HEK293 (cell line): ENCODE data around the gene PPP1R9B.

Experiments used
- CTCF ChIA-PET: fragments of 350-600 bp; formaldehyde crosslinking; extraction: SDS; loops from one replicate; lab custom pipeline; 2021; ENCODE audit warnings: antibody characterized with exemption; lab: Yijun Ruan, JAX
- POLR2A ChIA-PET: fragments of 300-600 bp; formaldehyde crosslinking; extraction: SDS; loops from one replicate; lab custom pipeline; 2020; ENCODE audit warnings: antibody characterized with exemption, inconsistent platforms; lab: Yijun Ruan, JAX
- H3K27ac ChIP-seq: fragments of 200-500 bp; sonication (Bioruptor generic); 2 replicates; pipeline ENCODE4 v1.5.1; 2014; ENCODE audit warnings: low read depth, low read length, control low read depth, inconsistent platforms; ENCODE audit errors: extremely low read depth
- H3K36me3 ChIP-seq, 2 experiments: fragments of 200-500 bp in 1 of 2; sonication (Bioruptor generic) in 1 of 2; 1 replicate in 1 of 2; 2 replicates in 1 of 2; pipeline ENCODE4 v1.5.1; 2014 to 2017; ENCODE audit warnings: inconsistent platforms in 2 of 2, low read length in 2 of 2; ENCODE audit not compliant: control insufficient read depth in 2 of 2, insufficient read depth in 1 of 2
- H3K4me1 ChIP-seq: fragments of 200-500 bp; sonication (Bioruptor generic); 2 replicates; pipeline ENCODE4 v1.5.1; 2014; ENCODE audit warnings: mild to moderate bottlenecking, low read length, inconsistent platforms; ENCODE audit not compliant: control insufficient read depth, insufficient read depth
- H3K4me3 ChIP-seq: 2 replicates; pipeline ENCODE4 v1.5.1; 2011; ENCODE audit warnings: low read depth, mild to moderate bottlenecking, control low read depth, low read length, moderate library complexity
- H3K9me3 ChIP-seq: fragments of 200-500 bp; sonication (Bioruptor generic); 2 replicates; pipeline ENCODE4 v1.5.1; 2014; ENCODE audit warnings: low read depth, low read length, inconsistent platforms; ENCODE audit not compliant: control insufficient read depth, insufficient read depth
- BCL11B ChIP-seq: fragments of 450-650 bp; formaldehyde crosslinking; IDR thresholded peaks from 2 replicates; pipeline ENCODE4 v1.5.1; 2016; ENCODE audit warnings: low read depth, missing biosample characterization, missing genetic modification characterization
- GLIS1 ChIP-seq: fragments of 450-650 bp; formaldehyde crosslinking; IDR thresholded peaks from 2 replicates; pipeline ENCODE4 v1.5.1; 2016; ENCODE audit warnings: missing biosample characterization, missing genetic modification characterization
- KLF7 ChIP-seq: fragments of 450-650 bp; formaldehyde crosslinking; IDR thresholded peaks from 2 replicates; pipeline ENCODE4 v1.5.1; 2016; ENCODE audit warnings: missing biosample characterization, missing genetic modification characterization, borderline replicate concordance
- OSR2 ChIP-seq: fragments of 450-650 bp; formaldehyde crosslinking; IDR thresholded peaks from 2 replicates; pipeline ENCODE4 v1.5.1; 2016; ENCODE audit warnings: missing biosample characterization, missing genetic modification characterization
- PRDM1 ChIP-seq: fragments of 450-650 bp; formaldehyde crosslinking; IDR thresholded peaks from 2 replicates; pipeline ENCODE4; 2016; ENCODE audit warnings: missing biosample characterization, missing genetic modification characterization
- RBAK ChIP-seq: fragments of 450-650 bp; formaldehyde crosslinking; IDR thresholded peaks from 2 replicates; pipeline ENCODE4 v1.5.1; 2016; ENCODE audit warnings: missing biosample characterization, missing genetic modification characterization
- SALL2 ChIP-seq: fragments of 450-650 bp; formaldehyde crosslinking; IDR thresholded peaks from 2 replicates; pipeline ENCODE4 v1.5.0; 2017; ENCODE audit warnings: missing biosample characterization, mild to moderate bottlenecking, missing genetic modification characterization, borderline replicate concordance
- SP2 ChIP-seq: fragments of 450-650 bp; formaldehyde crosslinking; IDR thresholded peaks from 2 replicates; pipeline ENCODE4 v1.5.1; 2016; ENCODE audit warnings: missing biosample characterization, missing genetic modification characterization
- ZBTB1 ChIP-seq: fragments of 450-650 bp; formaldehyde crosslinking; IDR thresholded peaks from 2 replicates; pipeline ENCODE4 v1.5.1; 2016; ENCODE audit warnings: missing biosample characterization, missing genetic modification characterization
- ZFHX2 ChIP-seq: fragments of 450-650 bp; formaldehyde crosslinking; conservative IDR thresholded peaks from 2 replicates; pipeline ENCODE4 v1.5.1; 2016; ENCODE audit warnings: missing biosample characterization, missing genetic modification characterization
- ZNF132 ChIP-seq: fragments of 450-650 bp; formaldehyde crosslinking; IDR thresholded peaks from 2 replicates; pipeline ENCODE4 v1.5.1; 2017; ENCODE audit warnings: missing biosample characterization, missing genetic modification characterization, borderline replicate concordance
- ZNF133 ChIP-seq: fragments of 450-650 bp; formaldehyde crosslinking; IDR thresholded peaks from 2 replicates; pipeline ENCODE4 v1.5.1; 2016; ENCODE audit warnings: missing biosample characterization, missing genetic modification characterization
- ZNF140 ChIP-seq: fragments of 450-650 bp; formaldehyde crosslinking; IDR thresholded peaks from 2 replicates; pipeline ENCODE4 v1.5.1; 2016; ENCODE audit warnings: missing biosample characterization, missing genetic modification characterization
- ZNF324 ChIP-seq: fragments of 450-650 bp; formaldehyde crosslinking; IDR thresholded peaks from 2 replicates; pipeline ENCODE4 v1.5.1; 2016; ENCODE audit warnings: missing biosample characterization, missing genetic modification characterization
- ZNF555 ChIP-seq: fragments of 450-650 bp; formaldehyde crosslinking; conservative IDR thresholded peaks from 2 replicates; pipeline ENCODE4 v1.5.1; 2017; ENCODE audit warnings: missing biosample characterization, mild to moderate bottlenecking, missing genetic modification characterization, inconsistent platforms
- ZNF560 ChIP-seq: fragments of 450-650 bp; formaldehyde crosslinking; IDR thresholded peaks from 2 replicates; pipeline ENCODE4 v1.5.1; 2017; ENCODE audit warnings: missing biosample characterization, missing genetic modification characterization, borderline replicate concordance
- ZNF791 ChIP-seq: fragments of 450-650 bp; formaldehyde crosslinking; IDR thresholded peaks from 2 replicates; pipeline ENCODE4 v1.5.1; 2016; ENCODE audit warnings: missing biosample characterization, missing genetic modification characterization
- ZNF792 ChIP-seq: fragments of 450-650 bp; formaldehyde crosslinking; IDR thresholded peaks from 2 replicates; pipeline ENCODE4 v1.5.1; 2016; ENCODE audit warnings: missing biosample characterization, missing genetic modification characterization
- TF ChIP-seq, protein P1 (sequence below): fragments of 450-650 bp; formaldehyde crosslinking; IDR thresholded peaks from 2 replicates; pipeline ENCODE4 v1.5.1; 2016; ENCODE audit warnings: missing biosample characterization, missing genetic modification characterization
- TF ChIP-seq, protein P2 (sequence below): fragments of 450-650 bp; formaldehyde crosslinking; IDR thresholded peaks from 2 replicates; pipeline ENCODE4 v1.5.1; 2016; ENCODE audit warnings: missing biosample characterization, missing genetic modification characterization
- TF ChIP-seq, protein P3 (sequence below): fragments of 450-650 bp; formaldehyde crosslinking; IDR thresholded peaks from 2 replicates; pipeline ENCODE4 v1.5.1; 2017; ENCODE audit warnings: missing biosample characterization, missing genetic modification characterization
- TF ChIP-seq, protein P4 (sequence below): fragments of 450-650 bp; formaldehyde crosslinking; IDR thresholded peaks from 2 replicates; pipeline ENCODE4 v1.5.1; 2016; ENCODE audit warnings: missing biosample characterization, missing genetic modification characterization
- TF ChIP-seq, protein P5 (sequence below): fragments of 450-650 bp; formaldehyde crosslinking; IDR thresholded peaks from 2 replicates; pipeline ENCODE4 v1.5.1; 2016; ENCODE audit warnings: missing biosample characterization, missing genetic modification characterization
- TF ChIP-seq, protein P6 (sequence below): fragments of 450-650 bp; formaldehyde crosslinking; IDR thresholded peaks from 2 replicates; pipeline ENCODE4 v1.5.1; 2017; ENCODE audit warnings: missing biosample characterization, missing genetic modification characterization

Gene PPP1R9B

DNA sequence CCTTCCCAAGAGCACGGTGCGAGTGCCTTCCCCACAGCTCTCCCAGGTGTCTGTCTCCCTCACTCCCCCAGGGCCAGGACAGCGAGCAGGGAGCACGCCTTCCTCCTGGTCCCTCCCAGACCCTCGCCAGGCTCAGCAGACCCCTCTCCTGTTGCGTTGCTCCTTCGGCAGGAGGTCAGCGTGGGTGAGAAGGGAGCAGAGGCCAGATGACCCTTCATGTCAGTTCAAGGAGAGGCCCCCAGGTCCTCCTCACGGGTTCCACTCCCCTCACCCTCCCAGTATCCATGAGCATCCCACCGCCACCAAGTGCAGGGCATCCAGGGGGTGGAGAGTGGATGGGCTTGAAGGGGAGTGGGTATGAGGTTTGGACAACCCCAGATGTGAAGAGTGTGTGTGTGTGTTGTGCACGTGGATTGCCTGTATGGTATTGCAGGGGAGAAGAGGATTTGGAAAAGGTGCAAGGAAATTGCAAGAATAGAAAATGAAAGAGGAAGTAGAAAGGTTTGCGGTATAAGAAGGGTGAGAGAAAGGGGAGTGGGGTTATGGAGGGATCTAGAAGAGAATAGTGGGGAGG lies 33.0 kb upstream of the PPP1R9B start:
- Histone ChIP-seq H3K4me3 (no peak overlapping the region), H3K36me3 (peaks cover 0 to 32% of the 10 kb centered on the region in 2 experiments; a peak in 1 of 3 replicates), H3K27ac (no peak overlapping the region), H3K9me3 (no peaks in the 10 kb centered on the region), H3K4me1 (peaks cover 3% of the 10 kb centered on the region)
- CTCF ChIA-PET: interaction anchor here (1.4 to 3.2 kb wide), 2 partner anchors 14 to 17 kb away, joined by 4 to 17 read pairs; no protein-coding TSS in a partner anchor
- TF ChIP-seq GLIS1 (tag by site-specific recombination): no peak
- peak; percentile 63 for TF ChIP-seq PRDM1
- TF ChIP-seq, protein P1, sequence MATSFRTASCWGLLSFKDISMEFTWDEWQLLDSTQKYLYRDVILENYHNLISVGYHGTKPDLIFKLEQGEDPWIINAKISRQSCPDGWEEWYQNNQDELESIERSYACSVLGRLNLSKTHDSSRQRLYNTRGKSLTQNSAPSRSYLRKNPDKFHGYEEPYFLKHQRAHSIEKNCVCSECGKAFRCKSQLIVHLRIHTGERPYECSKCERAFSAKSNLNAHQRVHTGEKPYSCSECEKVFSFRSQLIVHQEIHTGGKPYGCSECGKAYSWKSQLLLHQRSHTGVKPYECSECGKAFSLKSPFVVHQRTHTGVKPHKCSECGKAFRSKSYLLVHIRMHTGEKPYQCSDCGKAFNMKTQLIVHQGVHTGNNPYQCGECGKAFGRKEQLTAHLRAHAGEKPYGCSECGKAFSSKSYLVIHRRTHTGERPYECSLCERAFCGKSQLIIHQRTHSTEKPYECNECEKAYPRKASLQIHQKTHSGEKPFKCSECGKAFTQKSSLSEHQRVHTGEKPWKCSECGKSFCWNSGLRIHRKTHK (tag by site-specific recombination): no peak
- TF ChIP-seq KLF7: no peak
- TF ChIP-seq, protein P2, sequence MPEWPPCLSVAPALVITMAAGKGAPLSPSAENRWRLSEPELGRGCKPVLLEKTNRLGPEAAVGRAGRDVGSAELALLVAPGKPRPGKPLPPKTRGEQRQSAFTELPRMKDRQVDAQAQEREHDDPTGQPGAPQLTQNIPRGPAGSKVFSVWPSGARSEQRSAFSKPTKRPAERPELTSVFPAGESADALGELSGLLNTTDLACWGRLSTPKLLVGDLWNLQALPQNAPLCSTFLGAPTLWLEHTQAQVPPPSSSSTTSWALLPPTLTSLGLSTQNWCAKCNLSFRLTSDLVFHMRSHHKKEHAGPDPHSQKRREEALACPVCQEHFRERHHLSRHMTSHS: no peak
- TF ChIP-seq, protein P3, sequence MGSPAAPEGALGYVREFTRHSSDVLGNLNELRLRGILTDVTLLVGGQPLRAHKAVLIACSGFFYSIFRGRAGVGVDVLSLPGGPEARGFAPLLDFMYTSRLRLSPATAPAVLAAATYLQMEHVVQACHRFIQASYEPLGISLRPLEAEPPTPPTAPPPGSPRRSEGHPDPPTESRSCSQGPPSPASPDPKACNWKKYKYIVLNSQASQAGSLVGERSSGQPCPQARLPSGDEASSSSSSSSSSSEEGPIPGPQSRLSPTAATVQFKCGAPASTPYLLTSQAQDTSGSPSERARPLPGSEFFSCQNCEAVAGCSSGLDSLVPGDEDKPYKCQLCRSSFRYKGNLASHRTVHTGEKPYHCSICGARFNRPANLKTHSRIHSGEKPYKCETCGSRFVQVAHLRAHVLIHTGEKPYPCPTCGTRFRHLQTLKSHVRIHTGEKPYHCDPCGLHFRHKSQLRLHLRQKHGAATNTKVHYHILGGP (tag by site-specific recombination): no peak
- no peak for TF ChIP-seq ZNF140 (tag by site-specific recombination)
- POLR2A ChIA-PET: no interaction called here

DNA sequence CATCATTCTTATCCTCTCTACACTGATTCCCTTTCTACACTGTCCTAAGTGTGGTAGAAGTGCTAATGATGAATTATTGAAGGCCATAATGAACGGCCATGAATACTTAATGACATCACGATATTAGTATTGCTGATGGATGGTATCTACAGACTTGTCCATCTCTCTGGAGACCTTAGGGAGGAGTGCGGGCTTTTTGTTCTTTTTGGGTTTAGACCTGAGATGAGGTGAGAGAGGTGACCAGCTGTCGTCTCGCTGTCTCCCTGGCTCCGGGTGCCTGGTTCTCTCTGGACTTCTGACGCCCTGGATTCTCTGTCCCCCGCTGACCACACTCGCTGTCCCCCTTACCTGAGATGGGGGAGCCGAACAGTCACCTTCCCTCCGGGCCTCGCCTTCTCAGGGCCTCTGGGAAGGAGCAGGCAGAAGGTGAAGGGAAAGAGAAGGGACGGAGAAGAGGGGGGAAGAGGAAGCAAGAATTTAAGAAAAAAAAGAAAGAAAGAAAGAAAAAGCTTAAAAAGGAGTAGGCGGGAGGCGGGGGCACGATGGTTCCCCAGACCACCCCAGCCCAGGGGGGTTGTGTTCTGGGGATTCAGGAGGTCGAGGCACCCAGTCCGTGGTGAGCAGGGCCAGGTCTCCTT lies 32.4 kb upstream of the PPP1R9B start:
- POLR2A ChIA-PET: no interaction called here
- H3K4me1 ChIP-seq: peaks cover 7% of the 10 kb centered on the region
- CTCF ChIA-PET: interaction anchor here (1.4 to 3.2 kb wide), 3 partner anchors 13 to 17 kb away, joined by 4 to 17 read pairs (median 11); no protein-coding TSS in a partner anchor

More for the DNA sequence above, 32.4 kb upstream of the PPP1R9B start:
- Histone ChIP-seq H3K36me3 (peaks cover 0 to 25% of the 10 kb centered on the region in 2 experiments; a peak in 1 of 3 replicates), H3K9me3 (no peaks in the 10 kb centered on the region), H3K27ac (no peak overlapping the region), H3K4me3 (no peak overlapping the region)
- TF ChIP-seq OSR2 (tag by site-specific recombination) (no peak), ZNF791 (tag by site-specific recombination) (no peak), ZNF133 (no peak), ZNF560 (no peak), ZNF792 (no peak), ZNF324 (tag by site-specific recombination) (no peak), BCL11B (tag by site-specific recombination) (no peak), ZNF555 (no peak), SALL2 (no peak), RBAK (tag by site-specific recombination) (no peak), SP2 (tag by site-specific recombination) (no peak), ZFHX2 (tag by site-specific recombination) (no peak), ZNF132 (tag by site-specific recombination) (no peak), ZBTB1 (tag by site-specific recombination) (no peak)
- TF ChIP-seq, protein P4, sequence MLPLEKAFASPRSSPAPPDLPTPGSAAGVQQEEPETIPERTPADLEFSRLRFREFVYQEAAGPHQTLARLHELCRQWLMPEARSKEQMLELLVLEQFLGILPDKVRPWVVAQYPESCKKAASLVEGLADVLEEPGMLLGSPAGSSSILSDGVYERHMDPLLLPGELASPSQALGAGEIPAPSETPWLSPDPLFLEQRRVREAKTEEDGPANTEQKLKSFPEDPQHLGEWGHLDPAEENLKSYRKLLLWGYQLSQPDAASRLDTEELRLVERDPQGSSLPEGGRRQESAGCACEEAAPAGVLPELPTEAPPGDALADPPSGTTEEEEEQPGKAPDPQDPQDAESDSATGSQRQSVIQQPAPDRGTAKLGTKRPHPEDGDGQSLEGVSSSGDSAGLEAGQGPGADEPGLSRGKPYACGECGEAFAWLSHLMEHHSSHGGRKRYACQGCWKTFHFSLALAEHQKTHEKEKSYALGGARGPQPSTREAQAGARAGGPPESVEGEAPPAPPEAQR: no peak
- TF ChIP-seq, protein P5, sequence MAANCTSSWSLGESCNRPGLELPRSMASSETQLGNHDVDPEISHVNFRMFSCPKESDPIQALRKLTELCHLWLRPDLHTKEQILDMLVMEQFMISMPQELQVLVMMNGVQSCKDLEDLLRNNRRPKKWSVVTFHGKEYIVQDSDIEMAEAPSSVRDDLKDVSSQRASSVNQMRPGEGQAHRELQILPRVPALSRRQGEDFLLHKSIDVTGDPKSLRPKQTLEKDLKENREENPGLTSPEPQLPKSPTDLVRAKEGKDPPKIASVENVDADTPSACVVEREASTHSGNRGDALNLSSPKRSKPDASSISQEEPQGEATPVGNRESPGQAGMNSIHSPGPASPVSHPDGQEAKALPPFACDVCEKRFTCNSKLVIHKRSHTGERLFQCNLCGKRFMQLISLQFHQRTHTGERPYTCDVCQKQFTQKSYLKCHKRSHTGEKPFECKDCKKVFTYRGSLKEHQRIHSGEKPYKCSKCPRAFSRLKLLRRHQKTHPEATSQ: no peak
- TF ChIP-seq, protein P2: no peak
- TF ChIP-seq, protein P6, sequence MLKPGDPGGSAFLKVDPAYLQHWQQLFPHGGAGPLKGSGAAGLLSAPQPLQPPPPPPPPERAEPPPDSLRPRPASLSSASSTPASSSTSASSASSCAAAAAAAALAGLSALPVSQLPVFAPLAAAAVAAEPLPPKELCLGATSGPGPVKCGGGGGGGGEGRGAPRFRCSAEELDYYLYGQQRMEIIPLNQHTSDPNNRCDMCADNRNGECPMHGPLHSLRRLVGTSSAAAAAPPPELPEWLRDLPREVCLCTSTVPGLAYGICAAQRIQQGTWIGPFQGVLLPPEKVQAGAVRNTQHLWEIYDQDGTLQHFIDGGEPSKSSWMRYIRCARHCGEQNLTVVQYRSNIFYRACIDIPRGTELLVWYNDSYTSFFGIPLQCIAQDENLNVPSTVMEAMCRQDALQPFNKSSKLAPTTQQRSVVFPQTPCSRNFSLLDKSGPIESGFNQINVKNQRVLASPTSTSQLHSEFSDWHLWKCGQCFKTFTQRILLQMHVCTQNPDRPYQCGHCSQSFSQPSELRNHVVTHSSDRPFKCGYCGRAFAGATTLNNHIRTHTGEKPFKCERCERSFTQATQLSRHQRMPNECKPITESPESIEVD (tag by site-specific recombination): no peak
